ENCODE results near the gene ZNF823. TPM values are rescaled to one million over a fixed set of nuclear protein-coding genes. Genes with fewer than 3 reads are reported as not detected.
"Not testable (repeated sequence)": the region's sequence is repeated elsewhere in the genome, so short reads cannot be mapped to it uniquely, and the experiment has no call there.

Gene ZNF823
- total RNA-seq, 1 donor from 2014 or later = 6.5 TPM

DNA sequence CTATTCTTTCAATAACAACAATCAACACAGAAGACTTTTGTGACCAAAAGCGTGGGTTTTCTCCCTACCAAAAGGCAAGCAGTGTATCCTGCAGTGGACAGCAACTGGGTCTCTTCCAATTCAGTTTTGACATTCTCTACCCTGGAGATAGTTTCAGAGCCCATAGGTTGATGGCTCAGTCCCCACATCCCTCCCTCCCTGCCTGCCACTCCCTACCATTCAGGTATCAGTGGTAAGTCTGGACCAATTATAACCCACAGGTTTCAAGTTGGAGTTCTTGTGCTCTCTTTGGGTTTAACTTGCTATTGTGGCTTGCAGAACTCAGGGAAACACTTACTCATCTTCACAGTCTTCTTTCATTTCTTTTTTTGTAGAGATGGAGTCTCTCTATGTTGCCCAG lies 60.2 kb downstream of the ZNF823 start:
- DNase-seq (ENCODE audit: low read depth) = no peak
- H3K4me3 ChIP-seq (ENCODE audit: low read depth, low read length) = no peak overlapping the region
- TF ChIP-seq, protein P1, sequence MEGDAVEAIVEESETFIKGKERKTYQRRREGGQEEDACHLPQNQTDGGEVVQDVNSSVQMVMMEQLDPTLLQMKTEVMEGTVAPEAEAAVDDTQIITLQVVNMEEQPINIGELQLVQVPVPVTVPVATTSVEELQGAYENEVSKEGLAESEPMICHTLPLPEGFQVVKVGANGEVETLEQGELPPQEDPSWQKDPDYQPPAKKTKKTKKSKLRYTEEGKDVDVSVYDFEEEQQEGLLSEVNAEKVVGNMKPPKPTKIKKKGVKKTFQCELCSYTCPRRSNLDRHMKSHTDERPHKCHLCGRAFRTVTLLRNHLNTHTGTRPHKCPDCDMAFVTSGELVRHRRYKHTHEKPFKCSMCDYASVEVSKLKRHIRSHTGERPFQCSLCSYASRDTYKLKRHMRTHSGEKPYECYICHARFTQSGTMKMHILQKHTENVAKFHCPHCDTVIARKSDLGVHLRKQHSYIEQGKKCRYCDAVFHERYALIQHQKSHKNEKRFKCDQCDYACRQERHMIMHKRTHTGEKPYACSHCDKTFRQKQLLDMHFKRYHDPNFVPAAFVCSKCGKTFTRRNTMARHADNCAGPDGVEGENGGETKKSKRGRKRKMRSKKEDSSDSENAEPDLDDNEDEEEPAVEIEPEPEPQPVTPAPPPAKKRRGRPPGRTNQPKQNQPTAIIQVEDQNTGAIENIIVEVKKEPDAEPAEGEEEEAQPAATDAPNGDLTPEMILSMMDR (conservative IDR thresholded peaks at IDR 0.05; ENCODE audit: low read depth, low read length) = no peak

DNA sequence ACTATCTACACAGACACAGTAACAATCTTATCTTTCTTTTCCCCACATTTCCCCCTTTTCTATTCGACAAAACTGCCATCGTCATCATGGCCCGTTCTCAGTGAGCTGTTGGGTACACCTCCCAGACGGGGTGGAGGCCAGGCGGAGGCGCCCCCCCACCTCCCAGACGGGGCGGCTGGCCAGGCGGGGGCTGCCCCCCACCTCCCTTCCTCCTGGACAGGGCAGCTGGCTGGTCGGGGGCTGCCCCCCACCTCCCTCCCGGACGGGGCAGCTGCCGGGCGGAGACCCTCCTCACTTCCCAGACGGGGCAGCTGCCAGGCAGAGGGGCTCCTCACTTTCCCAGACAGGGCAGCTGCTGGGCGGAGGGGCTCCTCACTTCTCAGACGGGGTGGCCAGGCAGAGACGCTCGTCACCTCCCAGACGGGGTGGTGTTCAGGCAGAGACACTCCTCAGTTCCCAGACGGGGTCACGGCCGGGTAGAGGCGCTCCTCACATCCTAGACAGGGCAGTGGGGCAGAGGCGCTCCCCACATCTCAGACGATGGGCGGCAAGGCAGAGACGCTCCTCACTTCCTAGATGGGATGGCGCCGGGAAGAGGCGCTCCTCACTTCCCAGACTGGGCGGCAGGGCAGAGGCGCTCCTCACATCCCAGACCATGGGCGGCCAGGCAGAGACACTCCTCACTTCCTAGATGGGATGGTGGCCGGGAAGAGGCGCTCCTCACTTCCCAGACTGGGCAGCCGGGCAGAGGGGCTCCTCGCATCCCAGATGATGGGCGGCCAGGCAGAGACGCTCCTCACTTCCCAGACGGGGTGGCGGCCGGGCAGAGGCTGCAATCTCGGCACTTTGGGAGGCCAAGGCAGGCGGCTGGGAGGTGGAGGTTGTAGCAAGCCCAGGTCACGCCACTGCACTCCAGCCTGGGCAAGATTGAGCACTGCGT lies 61.8 kb downstream of the ZNF823 start:
- not testable (repeated sequence) for H3K4me3 ChIP-seq (ENCODE audit: low read depth, low read length); DNase-seq (ENCODE audit: low read depth)

DNA sequence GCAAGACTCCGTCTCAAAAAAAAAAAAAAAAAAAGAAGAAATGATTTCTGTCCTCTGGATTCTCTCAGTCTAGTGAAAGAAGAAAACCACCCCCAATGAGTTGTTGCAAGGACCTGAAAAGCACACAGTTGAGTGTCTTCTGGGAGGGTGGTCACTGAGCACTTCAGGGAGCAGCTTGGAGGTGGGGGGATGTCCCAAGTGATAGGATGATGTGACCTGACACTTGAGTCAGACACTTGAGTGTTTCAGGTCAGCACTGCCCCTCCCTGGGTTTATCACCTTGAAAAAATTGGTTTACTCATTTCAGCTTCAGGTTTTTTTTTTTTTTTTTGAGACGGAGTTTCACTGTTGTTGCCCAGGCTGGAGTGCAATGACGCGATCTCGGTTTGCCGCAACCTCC lies 63.2 kb downstream of the ZNF823 start:
- TF ChIP-seq, protein P1 (conservative IDR thresholded peaks at IDR 0.05; ENCODE audit: low read depth, low read length) = no peak
- no peak for DNase-seq (ENCODE audit: low read depth)
- no peak overlapping the region for H3K4me3 ChIP-seq (ENCODE audit: low read depth, low read length)

DNA sequence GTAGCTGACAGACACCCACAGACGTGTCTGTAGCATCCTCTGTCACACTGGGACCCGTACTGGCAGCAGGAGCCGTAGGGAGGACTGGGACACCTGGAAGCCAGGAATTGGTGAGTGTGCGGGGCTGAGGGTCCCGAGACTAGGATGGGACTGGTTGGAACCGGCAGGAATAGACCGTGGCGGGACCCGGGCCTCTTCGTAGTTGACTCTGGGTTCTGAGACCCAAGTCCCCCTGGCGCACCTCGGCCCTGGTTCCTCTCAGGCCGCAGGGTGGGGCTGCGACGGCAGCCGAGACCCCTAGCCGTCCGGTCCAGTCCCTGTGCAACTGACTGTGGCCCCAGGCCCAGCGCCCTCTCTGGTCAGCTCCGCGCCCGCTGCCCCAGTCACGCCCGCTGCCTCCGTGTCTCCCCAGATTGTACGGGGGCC lies 64.7 kb downstream of the ZNF823 start:
- DNase-seq (ENCODE audit: low read depth) = no peak
- TF ChIP-seq, protein P1 (conservative IDR thresholded peaks at IDR 0.05; ENCODE audit: low read depth, low read length) = no peak
- H3K4me3 ChIP-seq (ENCODE audit: low read depth, low read length) = peak overlapping the region; percentile 43

DNA sequence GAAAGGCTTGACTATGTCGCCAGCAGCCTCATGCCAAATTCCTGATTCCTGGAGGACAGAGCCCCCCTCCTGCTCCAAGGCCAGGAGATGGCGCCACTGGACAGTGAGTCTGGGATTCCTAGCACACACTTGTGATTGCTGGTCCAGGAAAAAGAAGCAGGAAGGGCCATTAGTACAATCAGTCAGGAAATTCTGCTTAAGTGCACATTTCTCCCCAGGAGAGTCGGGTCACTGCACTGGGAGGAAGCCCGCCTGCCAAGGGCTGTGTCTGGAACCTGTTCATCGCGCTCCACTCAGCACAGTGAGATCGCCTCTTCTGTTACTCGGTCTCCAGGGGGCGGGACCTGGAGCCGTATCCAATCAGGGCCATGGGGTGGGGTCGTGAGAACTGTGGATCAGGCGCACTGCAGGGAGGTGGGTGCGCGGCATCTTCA lies 65.1 kb downstream of the ZNF823 start:
- H3K4me3 ChIP-seq (ENCODE audit: low read depth, low read length) = peak overlapping the region; percentile 43
- TF ChIP-seq, protein P1 (conservative IDR thresholded peaks at IDR 0.05; ENCODE audit: low read depth, low read length) = peak; percentile 90
- DNase-seq (ENCODE audit: low read depth) = peak; percentile 38

Other genes with a start within 250 kb of the ZNF823 start
- 5.9 and 23.4 TPM in 2 replicates for gene ZNF653, start 233.1 kb downstream of the ZNF823 start, total RNA-seq
- gene ECSIT, start 209.8 kb downstream of the ZNF823 start, total RNA-seq = 58.9 and 59.0 TPM in 2 replicates
- 5.6 and 16.1 TPM in 2 replicates for gene CNN1, start 200.1 kb downstream of the ZNF823 start, total RNA-seq
- 49.8 and 95.5 TPM in 2 replicates for gene ELOF1, start 179.7 kb downstream of the ZNF823 start, total RNA-seq
- 3.3 and 4.4 TPM in 2 replicates for gene ACP5, start 161.3 kb downstream of the ZNF823 start, total RNA-seq
- gene ZNF627, start 141.5 kb downstream of the ZNF823 start, total RNA-seq = 10.0 and 12.5 TPM in 2 replicates
- 1.2 and 2.0 TPM in 2 replicates for gene ZNF441, start 28.1 kb upstream of the ZNF823 start, total RNA-seq
- 0.17 and 0.29 TPM in 2 replicates for gene ZNF491, start 59.6 kb upstream of the ZNF823 start, total RNA-seq
- gene ZNF440, start 75.3 kb upstream of the ZNF823 start, total RNA-seq = 2.7 and 2.9 TPM in 2 replicates
- 2.4 and 3.1 TPM in 2 replicates for gene ZNF439, start 109.8 kb upstream of the ZNF823 start, total RNA-seq
- 11.0 and 15.0 TPM in 2 replicates for gene ZNF69, start 148.8 kb upstream of the ZNF823 start, total RNA-seq
- 4.4 and 7.9 TPM in 2 replicates for gene ZNF700, start 186.2 kb upstream of the ZNF823 start, total RNA-seq
- 0.58 and 1.7 TPM in 2 replicates for gene ZNF763, start 226.1 kb upstream of the ZNF823 start, total RNA-seq